AG08395 (cell line): Measurements from ENCODE around the gene BHMT.
"Not testable (repeated sequence)": the region's sequence is repeated elsewhere in the genome, so short reads cannot be mapped to it uniquely, and the experiment has no call there.

Experiments
- DNase-seq: peaks from one replicate; pipeline ENCODE4 v3.0.0; 2012; ENCODE audit warnings: mixed read lengths, low spot score

BHMT gene

GRCh38 chr5:79111960-79112702 lies 522 bp downstream of the BHMT start:
- no peak for DNase-seq

- DNase-seq: no peak
These were observed 1.1 kb downstream of the BHMT start for GRCh38 chr5:79112703-79113058.

- no peak for DNase-seq
These were observed 7.9 kb downstream of the BHMT start for GRCh38 chr5:79119486-79119885.

- no peak for DNase-seq
These were observed 8.6 kb downstream of the BHMT start for GRCh38 chr5:79120221-79120620.

GRCh38 chr5:79122973-79123372 lies 11.4 kb downstream of the BHMT start:
- DNase-seq: no peak

GRCh38 chr5:79124607-79125006 lies 13.0 kb downstream of the BHMT start:
- no peak for DNase-seq

- no peak for DNase-seq
These were observed 19.2 kb downstream of the BHMT start for GRCh38 chr5:79130781-79131180.

- peak; percentile 34 for DNase-seq
These were observed 21.6 kb downstream of the BHMT start for GRCh38 chr5:79133121-79133656.

GRCh38 chr5:79133657-79134451 lies 22.2 kb downstream of the BHMT start:
- DNase-seq: peak; percentile 74

- no peak for DNase-seq
These were observed 24.4 kb downstream of the BHMT start for GRCh38 chr5:79135790-79136553.

GRCh38 chr5:79136618-79137017 lies 25.0 kb downstream of the BHMT start:
- no peak for DNase-seq

GRCh38 chr5:79140553-79140952 lies 28.9 kb downstream of the BHMT start:
- DNase-seq: no peak

GRCh38 chr5:79143684-79144379 lies 32.2 kb downstream of the BHMT start:
- DNase-seq: no peak

GRCh38 chr5:79147076-79147475 lies 35.5 kb downstream of the BHMT start:
- DNase-seq: no peak

GRCh38 chr5:79149433-79149832 lies 37.8 kb downstream of the BHMT start:
- no peak for DNase-seq

GRCh38 chr5:79151942-79152671 lies 40.5 kb downstream of the BHMT start:
- DNase-seq: no peak

GRCh38 chr5:79157305-79157704 lies 45.7 kb downstream of the BHMT start:
- DNase-seq: no peak

- not testable (repeated sequence) for DNase-seq
These were observed 50.0 kb downstream of the BHMT start for GRCh38 chr5:79161647-79162046.

GRCh38 chr5:79168031-79168430 lies 56.4 kb downstream of the BHMT start:
- DNase-seq: no peak

GRCh38 chr5:79170661-79171060 lies 59.1 kb downstream of the BHMT start:
- DNase-seq: no peak

- no peak for DNase-seq
These were observed 60.1 kb downstream of the BHMT start for GRCh38 chr5:79171635-79172245.
